OCI-LY7 (cell line): Measurements from ENCODE around the gene SLIT3. TPM values are rescaled to one million over a fixed set of nuclear protein-coding genes. Genes with fewer than 3 reads are reported as not detected.

ENCODE experiments used
- BruUV-seq: library from RNA; stranded (reverse); fragments of 400-500 nt; replicated peaks from 2 replicates; lab custom pipeline; 2021; lab: Mats Ljungman, UMichigan
- CTCF ChIA-PET: fragments of 300-600 bp; sonication (Branson Sonifier 250); formaldehyde crosslinking; loops from one replicate; lab custom pipeline; 2022; ENCODE audit warnings: antibody characterized with exemption; ENCODE audit not compliant: unreplicated experiment; lab: Charles Lee
- POLR2A ChIA-PET: fragments of 300-600 bp; sonication (Branson Sonifier 250); formaldehyde crosslinking; loops from one replicate; lab custom pipeline; 2022; ENCODE audit warnings: antibody characterized with exemption; lab: Charles Lee
- DNase-seq: peaks from one replicate; pipeline ENCODE4 v3.0.0-alpha.2; 2015; ENCODE audit warnings: low spot score
- H2AFZ ChIP-seq: fragments of 200-600 bp; sonication (generic), shearing (Covaris generic); 2 replicates; pipeline ENCODE4 v1.6.1; 2014; ENCODE audit warnings: mild to moderate bottlenecking, antibody characterized with exemption, low read length, moderate library complexity
- H3K27ac ChIP-seq: fragments of 200-600 bp; sonication (generic); 2 replicates; pipeline ENCODE4 v1.5.1; 2014; ENCODE audit warnings: mixed run types, low read depth, mild to moderate bottlenecking, moderate library complexity, low read length, inconsistent platforms; ENCODE audit not compliant: poor library complexity, severe bottlenecking
- H3K36me3 ChIP-seq: fragments of 200-600 bp; sonication (generic); 2 replicates; pipeline ENCODE4 v1.6.1; 2014; ENCODE audit warnings: mild to moderate bottlenecking, antibody characterized with exemption, low read length, moderate library complexity, mixed read lengths; ENCODE audit not compliant: insufficient read depth
- H3K4me1 ChIP-seq: fragments of 200-600 bp; sonication (generic); 2 replicates; pipeline ENCODE4 v1.5.1; 2014; ENCODE audit warnings: mild to moderate bottlenecking, low read length; ENCODE audit not compliant: insufficient read depth, poor library complexity, severe bottlenecking
- H3K4me2 ChIP-seq: fragments of 200-600 bp; sonication (generic); 2 replicates; pipeline ENCODE4 v1.6.1; 2014; ENCODE audit warnings: mild to moderate bottlenecking, low read length
- H3K4me3 ChIP-seq: fragments of 200-600 bp; sonication (generic); 2 replicates; pipeline ENCODE4 v1.5.1; 2014; ENCODE audit warnings: mild to moderate bottlenecking, low read depth, low read length; ENCODE audit not compliant: poor library complexity, severe bottlenecking
- H3K79me2 ChIP-seq: fragments of 200-600 bp; sonication (generic); 2 replicates; pipeline ENCODE4 v1.6.1; 2016; ENCODE audit warnings: low read depth, mild to moderate bottlenecking, low read length, moderate library complexity, mixed read lengths; ENCODE audit not compliant: insufficient read depth
- H3K9me2 ChIP-seq: fragments of 200-600 bp; sonication (generic); 2 replicates; pipeline ENCODE4 v1.6.1; 2016; ENCODE audit warnings: mild to moderate bottlenecking, low read length, mixed read lengths; ENCODE audit not compliant: insufficient read depth
- H3K9me3 ChIP-seq: fragments of 200-600 bp; sonication (generic); 2 replicates; pipeline ENCODE4 v1.6.1; 2014; ENCODE audit warnings: mild to moderate bottlenecking, mixed run types, low read length, mixed read lengths
- H4K20me1 ChIP-seq: fragments of 200-600 bp; sonication (generic); 2 replicates; pipeline ENCODE4 v1.6.1; 2014; ENCODE audit warnings: mild to moderate bottlenecking, antibody characterized with exemption, low read length, moderate library complexity, mixed read lengths; ENCODE audit not compliant: insufficient read depth
- CTCF ChIP-seq: fragments of 200-600 bp; sonication (generic); conservative IDR thresholded peaks from 2 replicates; pipeline ENCODE4 v1.5.1; 2014; ENCODE audit warnings: mild to moderate bottlenecking, antibody characterized with exemption, low read length, moderate library complexity, mixed read lengths
- EZH2phosphoT487 ChIP-seq: fragments of 200-600 bp; sonication (generic); IDR thresholded peaks from 2 replicates; pipeline ENCODE4 v1.6.1; 2018; ENCODE audit warnings: low read depth, borderline replicate concordance, mild to moderate bottlenecking, mixed run types, antibody characterized with exemption, low read length, moderate library complexity, mixed read lengths
- intact Hi-C: fragments of 100-400 bp; cut with micrococcal nuclease; formaldehyde crosslinking; loops from one replicate; pipeline ENCODE4 v1.10.0; 2022; ENCODE audit not compliant: unreplicated experiment
- total RNA-seq, 2 experiments: library from RNA; depleted of rRNA in 1 of 2; stranded (reverse); fragments of >200 nt in 1 of 2; shearing (Covaris generic) in 1 of 2; gene quantifications; 2 replicates each; pipeline ENCODE4 v1.2.3, GENCODE V29; 2014 to 2022

Gene SLIT3
- total RNA-seq, 2 experiments from 2014 or later: not detected

- H3K9me2 ChIP-seq: no peaks in the 10 kb centered on the region
- no peak overlapping the region for H3K4me2 ChIP-seq
- no peaks in the 10 kb centered on the region for H3K4me1 ChIP-seq
- H3K27ac ChIP-seq: no peak overlapping the region
- no peak overlapping the region for H3K4me3 ChIP-seq
- TF ChIP-seq CTCF (no peak), EZH2phosphoT487 (no peak)
- BruUV-seq: no TSS peak
- DNase-seq: no peak
- no peak overlapping the region for H2AFZ ChIP-seq
- H4K20me1 ChIP-seq: no peaks in the 10 kb centered on the region
- no peaks in the 10 kb centered on the region for H3K36me3 ChIP-seq
- H3K9me3 ChIP-seq: no peaks in the 10 kb centered on the region
- ChIA-PET CTCF (interaction anchor here (0.6 kb wide), 1 partner anchor 49 kb away, joined by 3 read pairs; no protein-coding TSS in a partner anchor), POLR2A (no interaction called here)
- intact Hi-C loops: no loop called here
- H3K79me2 ChIP-seq: no peaks in the 10 kb centered on the region
Observed at GRCh38 chr5:168848569-168848968, 452.4 kb downstream of the SLIT3 start.

- TF ChIP-seq CTCF (no peak), EZH2phosphoT487 (no peak)
- no peaks in the 10 kb centered on the region for H3K9me3 ChIP-seq
- no peaks in the 10 kb centered on the region for H3K36me3 ChIP-seq
- CTCF ChIA-PET: interaction anchor here (0.6 kb wide), 1 partner anchor 20 kb away, joined by 3 read pairs; no protein-coding TSS in a partner anchor
- H2AFZ ChIP-seq: no peak overlapping the region
- no peaks in the 10 kb centered on the region for H4K20me1 ChIP-seq
- no peak overlapping the region for H3K4me3 ChIP-seq
- no peak for DNase-seq
- H3K4me1 ChIP-seq: no peaks in the 10 kb centered on the region
- no peak overlapping the region for H3K4me2 ChIP-seq
- no peak overlapping the region for H3K27ac ChIP-seq
- no TSS peak for BruUV-seq
- intact Hi-C loops: no loop called here
- POLR2A ChIA-PET: no interaction called here
- H3K9me2 ChIP-seq: no peaks in the 10 kb centered on the region
- H3K79me2 ChIP-seq: no peaks in the 10 kb centered on the region
Observed at GRCh38 chr5:168847511-168848073, 453.3 kb downstream of the SLIT3 start.

GRCh38 chr5:168844922-168845296, 456.0 kb downstream of the SLIT3 start:
- no peaks in the 10 kb centered on the region for H3K4me1 ChIP-seq
- no peak overlapping the region for H3K4me2 ChIP-seq
- no TSS peak for BruUV-seq
- POLR2A ChIA-PET: interaction anchor here (0.5 to 0.9 kb wide), 2 partner anchors 483 to 1031 kb away, joined by 3 read pairs; no protein-coding TSS in a partner anchor
- no peak overlapping the region for H3K4me3 ChIP-seq
- no peak overlapping the region for H3K27ac ChIP-seq
- H4K20me1 ChIP-seq: no peaks in the 10 kb centered on the region
- H2AFZ ChIP-seq: no peak overlapping the region
- TF ChIP-seq EZH2phosphoT487: no peak
- no peak for TF ChIP-seq CTCF
- H3K79me2 ChIP-seq: no peaks in the 10 kb centered on the region
- no peaks in the 10 kb centered on the region for H3K36me3 ChIP-seq
- H3K9me3 ChIP-seq: no peaks in the 10 kb centered on the region
- CTCF ChIA-PET: no interaction called here
- intact Hi-C loops: no loop called here
- no peaks in the 10 kb centered on the region for H3K9me2 ChIP-seq
- DNase-seq: no peak
